H1 (cell line): Measurements from ENCODE around the gene MGAT4B.

Source experiments
- MAFK ChIP-seq: IDR thresholded peaks from 2 replicates; pipeline ENCODE4 v1.6.1; 2012; ENCODE audit warnings: low read depth, mild to moderate bottlenecking, improper control_type of control experiment, low read length
- POLR2AphosphoS5 ChIP-seq: IDR thresholded peaks from 2 replicates; pipeline ENCODE4 v1.6.1; 2011; ENCODE audit warnings: low read depth, low read length

- TF ChIP-seq MAFK = no peak
- no peak for TF ChIP-seq POLR2AphosphoS5
Measured at GRCh38 chr5:179780362-179780761, 26.3 kb downstream of the MGAT4B start.
